ENCODE measurements around the gene PATJ.

PATJ gene

DNA sequence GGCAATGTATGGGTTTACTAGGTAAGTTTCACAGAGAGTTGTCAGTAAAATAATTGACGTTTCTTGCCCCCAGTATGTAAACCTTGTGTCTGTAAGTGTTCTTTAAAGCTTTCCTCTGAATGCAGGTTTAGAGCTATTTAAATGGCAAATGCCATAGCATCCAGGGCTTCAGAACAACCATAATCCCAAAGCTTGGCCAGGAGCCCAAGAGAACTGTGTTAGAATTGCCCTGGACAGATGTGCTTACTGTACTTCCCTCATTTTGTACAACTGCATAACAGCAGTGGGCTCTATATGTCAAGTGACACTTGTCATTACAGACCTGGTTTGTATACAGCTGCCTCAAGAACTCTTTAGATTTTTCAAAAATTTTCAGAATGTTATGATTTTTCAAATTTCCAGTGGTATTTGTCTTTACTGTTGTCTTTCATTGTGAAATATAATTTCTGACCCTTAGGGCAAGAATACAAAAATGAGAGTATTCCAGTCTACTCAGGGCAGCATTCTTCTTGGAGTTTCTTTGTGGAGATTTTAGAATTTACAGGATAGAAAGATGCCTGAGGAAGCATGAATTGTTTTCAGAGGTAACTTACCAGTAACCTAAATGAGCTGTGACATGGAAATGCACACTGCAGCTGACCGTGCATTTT, 315.5 kb downstream of the PATJ start:
- TF ChIP-seq, protein P1, sequence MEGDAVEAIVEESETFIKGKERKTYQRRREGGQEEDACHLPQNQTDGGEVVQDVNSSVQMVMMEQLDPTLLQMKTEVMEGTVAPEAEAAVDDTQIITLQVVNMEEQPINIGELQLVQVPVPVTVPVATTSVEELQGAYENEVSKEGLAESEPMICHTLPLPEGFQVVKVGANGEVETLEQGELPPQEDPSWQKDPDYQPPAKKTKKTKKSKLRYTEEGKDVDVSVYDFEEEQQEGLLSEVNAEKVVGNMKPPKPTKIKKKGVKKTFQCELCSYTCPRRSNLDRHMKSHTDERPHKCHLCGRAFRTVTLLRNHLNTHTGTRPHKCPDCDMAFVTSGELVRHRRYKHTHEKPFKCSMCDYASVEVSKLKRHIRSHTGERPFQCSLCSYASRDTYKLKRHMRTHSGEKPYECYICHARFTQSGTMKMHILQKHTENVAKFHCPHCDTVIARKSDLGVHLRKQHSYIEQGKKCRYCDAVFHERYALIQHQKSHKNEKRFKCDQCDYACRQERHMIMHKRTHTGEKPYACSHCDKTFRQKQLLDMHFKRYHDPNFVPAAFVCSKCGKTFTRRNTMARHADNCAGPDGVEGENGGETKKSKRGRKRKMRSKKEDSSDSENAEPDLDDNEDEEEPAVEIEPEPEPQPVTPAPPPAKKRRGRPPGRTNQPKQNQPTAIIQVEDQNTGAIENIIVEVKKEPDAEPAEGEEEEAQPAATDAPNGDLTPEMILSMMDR (IDR thresholded peaks at IDR 0.05; ENCODE audit: control insufficient read depth, insufficient read depth, low read depth, low read length, missing control alignments) = no peak
- H3K4me3 ChIP-seq (ENCODE audit: control insufficient read depth, low read depth, low read length) = no peak overlapping the region
- DNase-seq (ENCODE audit: low read depth) = no peak

DNA sequence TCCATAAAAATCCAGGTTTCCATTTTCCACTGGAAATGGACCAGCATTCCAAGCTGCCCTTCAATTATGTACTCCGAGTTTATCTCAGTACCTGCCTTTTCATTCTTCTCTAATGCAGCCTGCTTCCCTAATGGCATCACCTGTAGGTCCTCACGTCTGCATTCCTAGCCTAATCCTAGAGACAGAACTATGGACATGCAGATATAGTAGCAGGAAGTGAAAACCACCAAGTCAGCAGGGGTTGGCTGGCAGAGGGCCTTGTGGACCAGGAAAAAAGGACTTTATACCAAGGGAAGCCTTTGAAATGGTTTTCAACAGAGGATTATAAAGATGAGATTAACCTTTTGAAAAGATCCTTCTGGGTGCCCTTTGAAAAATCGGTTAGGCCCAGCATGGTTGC, 316.7 kb downstream of the PATJ start:
- no peak for DNase-seq (ENCODE audit: low read depth)
- H3K4me3 ChIP-seq (ENCODE audit: control insufficient read depth, low read depth, low read length) = no peak overlapping the region
- TF ChIP-seq, protein P1 (IDR thresholded peaks at IDR 0.05; ENCODE audit: control insufficient read depth, insufficient read depth, low read depth, low read length, missing control alignments) = no peak

DNA sequence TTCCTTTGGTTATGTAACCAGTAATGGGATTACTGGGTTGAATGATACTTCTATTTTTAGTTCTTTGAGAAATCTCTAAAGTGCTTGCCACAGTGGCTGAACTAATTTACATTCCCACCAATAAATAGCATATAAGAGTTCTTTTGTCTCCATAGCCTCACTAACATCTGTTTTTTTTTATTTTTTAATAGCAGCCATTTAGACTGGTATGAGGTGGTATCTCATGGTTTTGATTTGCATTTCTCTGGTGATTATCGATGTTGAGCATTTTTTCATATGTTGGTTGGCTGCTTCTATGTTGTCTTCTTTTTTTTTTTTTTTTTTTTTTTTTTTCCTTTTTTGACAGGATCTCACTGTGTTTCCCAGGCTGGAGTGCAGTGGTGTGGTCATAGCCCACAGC, 319.8 kb downstream of the PATJ start:
- TF ChIP-seq, protein P1 (IDR thresholded peaks at IDR 0.05; ENCODE audit: control insufficient read depth, insufficient read depth, low read depth, low read length, missing control alignments) = no peak
- no peak overlapping the region for H3K4me3 ChIP-seq (ENCODE audit: control insufficient read depth, low read depth, low read length)
- no peak for DNase-seq (ENCODE audit: low read depth)

DNA sequence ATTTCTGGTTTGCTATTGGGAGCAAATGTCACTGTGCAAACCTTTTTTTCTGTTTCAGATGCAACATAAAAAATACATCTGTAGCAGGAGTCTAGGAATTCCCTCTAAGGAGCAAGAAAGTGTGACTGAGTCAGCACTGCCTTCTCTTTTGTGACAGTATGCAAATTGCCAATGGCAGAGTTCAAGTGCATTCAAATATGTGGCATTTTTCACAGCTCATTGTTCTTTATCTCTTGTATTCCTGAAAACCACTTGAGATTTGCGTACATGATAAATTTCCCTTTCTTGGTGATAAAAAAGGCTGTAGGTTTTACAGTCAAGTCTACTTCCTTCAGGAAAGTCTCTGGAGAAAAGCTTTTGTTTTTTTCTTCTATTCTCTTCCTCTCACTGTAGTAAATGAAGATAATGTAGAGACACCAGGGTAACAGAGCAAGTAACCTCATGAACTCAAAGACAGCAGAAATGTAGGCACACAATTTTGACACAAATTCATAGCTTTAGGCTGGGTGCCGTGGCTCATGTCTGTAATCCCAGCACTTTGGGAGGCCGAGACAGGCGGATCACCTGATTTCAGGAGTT, 322.6 kb downstream of the PATJ start:
- TF ChIP-seq, protein P1 (IDR thresholded peaks at IDR 0.05; ENCODE audit: control insufficient read depth, insufficient read depth, low read depth, low read length, missing control alignments) = no peak
- H3K4me3 ChIP-seq (ENCODE audit: control insufficient read depth, low read depth, low read length) = no peak overlapping the region
- no peak for DNase-seq (ENCODE audit: low read depth)

DNA sequence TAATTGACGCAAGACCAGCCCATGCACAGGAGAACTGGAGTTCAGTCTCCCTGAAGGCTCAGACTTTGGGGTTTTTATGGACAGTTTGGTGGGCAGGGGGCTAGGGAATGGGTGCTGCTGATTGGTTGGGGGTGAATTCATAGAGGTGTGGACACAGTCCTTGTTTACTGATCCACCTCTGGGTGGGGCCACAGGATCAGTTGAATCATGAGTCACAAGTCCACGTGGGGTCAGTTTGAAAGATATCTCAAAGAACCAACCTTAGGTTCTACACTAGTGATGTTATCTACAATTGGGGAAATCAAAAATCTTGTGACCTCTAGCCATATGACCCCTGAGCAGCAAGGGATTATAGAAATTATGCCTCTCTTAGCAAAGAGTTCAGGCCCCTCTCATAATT, 324.4 kb downstream of the PATJ start:
- DNase-seq (ENCODE audit: low read depth) = no peak
- H3K4me3 ChIP-seq (ENCODE audit: control insufficient read depth, low read depth, low read length) = no peak overlapping the region
- TF ChIP-seq, protein P1 (IDR thresholded peaks at IDR 0.05; ENCODE audit: control insufficient read depth, insufficient read depth, low read depth, low read length, missing control alignments) = no peak

DNA sequence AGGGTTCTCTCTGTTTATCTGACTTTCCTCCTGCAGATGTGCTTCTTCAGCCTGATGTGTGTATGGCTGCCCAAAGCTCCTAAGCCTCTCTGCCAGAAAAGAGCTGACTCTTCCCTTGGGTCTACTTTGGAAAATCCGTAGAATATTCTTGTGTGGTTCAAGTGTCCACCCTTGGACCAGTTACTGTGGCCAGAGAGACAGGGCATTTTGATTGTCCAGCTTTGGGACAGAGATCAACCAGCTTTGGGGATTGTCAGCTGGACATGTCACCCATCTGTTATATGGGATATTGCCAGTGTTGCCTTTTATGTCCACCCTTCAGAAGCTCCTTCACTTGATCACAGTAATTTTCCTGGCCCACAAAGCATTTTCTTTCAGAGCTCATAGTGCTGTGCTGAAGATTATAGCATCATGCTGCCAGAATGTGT, 326.1 kb downstream of the PATJ start:
- TF ChIP-seq, protein P1 (IDR thresholded peaks at IDR 0.05; ENCODE audit: control insufficient read depth, insufficient read depth, low read depth, low read length, missing control alignments) = no peak
- no peak overlapping the region for H3K4me3 ChIP-seq (ENCODE audit: control insufficient read depth, low read depth, low read length)
- no peak for DNase-seq (ENCODE audit: low read depth)
